Heart left ventricle (tissue), 13 donors: Measurements from ENCODE around the gene S100A14.

Experiments used
- CTCF ChIP-seq, 12 donors: fragments of 200-600 bp; sonication (generic) in 4 of 12; IDR thresholded peaks; one replicate each; pipeline versions ENCODE4 v1.5.0 to v1.8.0; 2018 to 2022; ENCODE audit warnings: antibody characterized with exemption in 12 of 12, mild to moderate bottlenecking in 5 of 12
- POLR2A ChIP-seq, 2 donors: fragments of 450-650 bp; IDR thresholded peaks; one replicate each; pipeline ENCODE4 v1.6.1; 2017; ENCODE audit warnings: antibody characterized with exemption in 2 of 2, mild to moderate bottlenecking in 2 of 2, moderate library complexity in 2 of 2
- donor health status: ischemic (EF 13 %, LVEDD 7.1; RV severe dilation, severe dysfunction).
- donor health status: DM: no; HTN: yes; CAD: no.
- donor health status: DM: no; HTN: no; CAD: no.
- donor health status: ischemic (EF 25% LVEDD 6.9; RV normal size, moderate dysfunction).
- donor health status: ischemic (EF 25% LVEDD 5.7; RV mildly dilated, moderate dysfunction).
- donor health status: ischemic (EF 35%, LVEDD 5.7; RV mildly dilated, moderate dysfunction).
- donor health status: nonischemic (EF 11% LVEDD 7.7; RV severe dilation, severe dysfunction).
- donor health status: DM: yes; HTN: yes; CAD: no.
- donor health status: PGD.
- donor health status: ischemic (EF 29% LVEDD 5.4; RV normal size, mild dysfunction).
- donor health status: nonischemic (EF 23%, LVEDD 6.1; RV moderate dilation, normal function).

DNA sequence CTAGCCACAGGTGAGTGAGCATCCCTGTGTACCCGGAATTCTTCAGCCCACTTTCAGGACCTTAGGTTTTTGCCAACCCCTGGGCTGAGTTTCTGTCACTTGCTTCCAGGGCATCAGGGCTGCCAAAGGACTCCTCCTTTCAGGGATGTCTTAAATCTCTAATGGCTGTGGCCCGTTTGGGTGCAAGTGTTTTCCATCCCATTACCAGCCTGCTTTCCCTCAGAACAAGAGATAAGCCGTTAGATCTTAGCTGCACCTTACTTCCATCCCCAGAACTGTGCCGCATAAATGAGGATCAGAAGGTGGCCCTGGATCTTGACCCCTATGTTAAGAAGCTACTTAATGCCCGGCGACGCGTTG is 43.0 kb upstream of the S100A14 start:
- TF ChIP-seq CTCF (IDR thresholded peaks at IDR 0.05), result no peak
- no peak for TF ChIP-seq POLR2A (IDR thresholded peaks at IDR 0.05)
